T-helper 2 cell treated with Interferon-gamma antibody and Interleukin-4, amounts not matched to agents 5 μg/mL and 100 μg/mL, for 36 hours (primary cell): ENCODE measurements around the gene CELF1.
A peak's percentile ranks its signal among the peaks of the same experiment; 100 is the strongest.
"Not testable (repeated sequence)": the region's sequence is repeated elsewhere in the genome, so short reads cannot be mapped to it uniquely, and the experiment has no call there.

Experiments
- DNase-seq: peaks from one replicate; pipeline ENCODE4 v3.0.0; 2021; ENCODE audit warnings: low spot score
- H3K27ac Mint-ChIP-seq: one replicate; pipeline ENCODE4 v1.8.0; 2021; ENCODE audit warnings: mild to moderate bottlenecking, mixed read lengths
- H3K27me3 Mint-ChIP-seq: one replicate; pipeline ENCODE4 v1.8.0; 2021; ENCODE audit warnings: low read depth, mixed read lengths
- H3K36me3 Mint-ChIP-seq: one replicate; pipeline ENCODE4 v1.8.0; 2021; ENCODE audit warnings: low read depth, mixed read lengths
- H3K4me1 Mint-ChIP-seq: one replicate; pipeline ENCODE4 v1.8.0; 2021; ENCODE audit warnings: low read depth, mixed read lengths
- H3K4me3 Mint-ChIP-seq: one replicate; pipeline ENCODE4 v1.8.0; 2022; ENCODE audit warnings: mild to moderate bottlenecking, moderate library complexity, mixed read lengths
- H3K9me3 Mint-ChIP-seq: one replicate; pipeline ENCODE4 v1.8.0; 2021; ENCODE audit warnings: mixed read lengths

CELF1 gene

GRCh38 chr11:47539681-47540039 is 13.3 kb downstream of the CELF1 start:
- H3K9me3 Mint-ChIP-seq, result no peaks in the 10 kb centered on the region
- DNase-seq, result no peak
- H3K4me3 Mint-ChIP-seq, result no peak overlapping the region
- H3K27ac Mint-ChIP-seq, result no peak overlapping the region
- peaks cover 29% of the 10 kb centered on the region for H3K36me3 Mint-ChIP-seq
- no peaks in the 10 kb centered on the region for H3K27me3 Mint-ChIP-seq
- H3K4me1 Mint-ChIP-seq, result peaks cover 28% of the 10 kb centered on the region

GRCh38 chr11:47538741-47539565 is 14.0 kb downstream of the CELF1 start:
- no peak for DNase-seq
- Mint-ChIP-seq H3K27ac (no peak overlapping the region), H3K27me3 (no peaks in the 10 kb centered on the region), H3K9me3 (no peaks in the 10 kb centered on the region), H3K4me1 (peaks cover 24% of the 10 kb centered on the region), H3K36me3 (peaks cover 25% of the 10 kb centered on the region), H3K4me3 (no peak overlapping the region)

GRCh38 chr11:47536915-47537314 is 16.0 kb downstream of the CELF1 start:
- Mint-ChIP-seq H3K4me1 (peaks cover 23% of the 10 kb centered on the region), H3K4me3 (no peak overlapping the region), H3K36me3 (peaks cover 25% of the 10 kb centered on the region), H3K9me3 (no peaks in the 10 kb centered on the region), H3K27me3 (no peaks in the 10 kb centered on the region), H3K27ac (no peak overlapping the region)
- no peak for DNase-seq

GRCh38 chr11:47534704-47535251 is 18.2 kb downstream of the CELF1 start:
- Mint-ChIP-seq H3K27me3 (no peaks in the 10 kb centered on the region), H3K9me3 (no peaks in the 10 kb centered on the region), H3K27ac (no peak overlapping the region), H3K4me1 (peaks cover 9% of the 10 kb centered on the region), H3K36me3 (peaks cover 12% of the 10 kb centered on the region), H3K4me3 (no peak overlapping the region)
- DNase-seq, result no peak

- no peaks in the 10 kb centered on the region for H3K27me3 Mint-ChIP-seq
- DNase-seq, result no peak
- peaks cover 7% of the 10 kb centered on the region for H3K4me1 Mint-ChIP-seq
- H3K27ac Mint-ChIP-seq, result no peak overlapping the region
- H3K36me3 Mint-ChIP-seq, result peaks cover 9% of the 10 kb centered on the region
- no peak overlapping the region for H3K4me3 Mint-ChIP-seq
- no peaks in the 10 kb centered on the region for H3K9me3 Mint-ChIP-seq
Measured at GRCh38 chr11:47533690-47534151, 19.2 kb downstream of the CELF1 start.

- no peak overlapping the region for H3K27ac Mint-ChIP-seq
- H3K9me3 Mint-ChIP-seq, result no peaks in the 10 kb centered on the region
- peaks cover 7% of the 10 kb centered on the region for H3K36me3 Mint-ChIP-seq
- H3K4me1 Mint-ChIP-seq, result peaks cover 9% of the 10 kb centered on the region
- no peaks in the 10 kb centered on the region for H3K27me3 Mint-ChIP-seq
- H3K4me3 Mint-ChIP-seq, result no peak overlapping the region
- no peak for DNase-seq
Measured at GRCh38 chr11:47532597-47533213, 20.2 kb downstream of the CELF1 start.

- Mint-ChIP-seq H3K4me3 (no peak overlapping the region), H3K9me3 (no peaks in the 10 kb centered on the region), H3K4me1 (peaks cover 9% of the 10 kb centered on the region), H3K36me3 (peaks cover 5% of the 10 kb centered on the region), H3K27ac (no peak overlapping the region), H3K27me3 (no peaks in the 10 kb centered on the region)
- no peak for DNase-seq
Measured at GRCh38 chr11:47531666-47532065, 21.3 kb downstream of the CELF1 start.

GRCh38 chr11:47530721-47531120 is 22.2 kb downstream of the CELF1 start:
- not testable (repeated sequence) for H3K36me3 Mint-ChIP-seq

GRCh38 chr11:47529951-47530350 is 23.0 kb downstream of the CELF1 start:
- Mint-ChIP-seq H3K27ac (no peak overlapping the region), H3K9me3 (no peaks in the 10 kb centered on the region), H3K27me3 (no peaks in the 10 kb centered on the region), H3K36me3 (peaks cover 1% of the 10 kb centered on the region), H3K4me1 (peaks cover 23% of the 10 kb centered on the region), H3K4me3 (no peak overlapping the region)
- no peak for DNase-seq

More at GRCh38 chr11:47530721-47531120, 22.2 kb downstream of the CELF1 start:
- peaks cover 17% of the 10 kb centered on the region for H3K4me1 Mint-ChIP-seq
- not testable (repeated sequence) for H3K9me3 Mint-ChIP-seq, H3K4me3 Mint-ChIP-seq, DNase-seq, H3K27me3 Mint-ChIP-seq, H3K27ac Mint-ChIP-seq

- no peak for DNase-seq
- H3K27me3 Mint-ChIP-seq, result no peaks in the 10 kb centered on the region
- H3K4me3 Mint-ChIP-seq, result no peak overlapping the region
- no peaks in the 10 kb centered on the region for H3K9me3 Mint-ChIP-seq
- peaks cover 41% of the 10 kb centered on the region for H3K4me1 Mint-ChIP-seq
- H3K36me3 Mint-ChIP-seq, result no peaks in the 10 kb centered on the region
- H3K27ac Mint-ChIP-seq, result no peak overlapping the region
Measured at GRCh38 chr11:47527186-47527585, 25.7 kb downstream of the CELF1 start.

GRCh38 chr11:47526032-47526431 is 26.9 kb downstream of the CELF1 start:
- H3K4me3 Mint-ChIP-seq, DNase-seq, H3K27me3 Mint-ChIP-seq, H3K36me3 Mint-ChIP-seq, H3K9me3 Mint-ChIP-seq, H3K27ac Mint-ChIP-seq: not testable (repeated sequence)
- H3K4me1 Mint-ChIP-seq, result peaks cover 44% of the 10 kb centered on the region

- H3K36me3 Mint-ChIP-seq, result no peaks in the 10 kb centered on the region
- peak overlapping the region; percentile 31 for H3K4me3 Mint-ChIP-seq
- peak overlapping the region; percentile 67 for H3K27ac Mint-ChIP-seq
- peaks cover 43% of the 10 kb centered on the region for H3K4me1 Mint-ChIP-seq
- no peaks in the 10 kb centered on the region for H3K9me3 Mint-ChIP-seq
- DNase-seq, result no peak
- H3K27me3 Mint-ChIP-seq, result no peaks in the 10 kb centered on the region
Measured at GRCh38 chr11:47524291-47524874, 28.5 kb downstream of the CELF1 start.

GRCh38 chr11:47523490-47524225 is 29.3 kb downstream of the CELF1 start:
- Mint-ChIP-seq H3K4me3 (peak overlapping the region; percentile 31), H3K27me3 (no peaks in the 10 kb centered on the region), H3K4me1 (peaks cover 46% of the 10 kb centered on the region), H3K27ac (peak overlapping the region; percentile 68), H3K36me3 (no peaks in the 10 kb centered on the region), H3K9me3 (no peaks in the 10 kb centered on the region)
- no peak for DNase-seq
